ENCODE results near the gene ZNF672. TPM values are rescaled to one million over a fixed set of nuclear protein-coding genes. Genes with fewer than 3 reads are reported as not detected.

ZNF672 gene
- total RNA-seq, 1 donor from 2014 or later: 24.1 TPM

GRCh38 chr1:248818505-248819374 is 19.3 kb upstream of the ZNF672 start:
- no peaks in the 10 kb centered on the region for H3K27me3 Mint-ChIP-seq (ENCODE audit: unreplicated experiment)
- no peaks in the 10 kb centered on the region for H3K9me3 Mint-ChIP-seq (ENCODE audit: unreplicated experiment)

DNA sequence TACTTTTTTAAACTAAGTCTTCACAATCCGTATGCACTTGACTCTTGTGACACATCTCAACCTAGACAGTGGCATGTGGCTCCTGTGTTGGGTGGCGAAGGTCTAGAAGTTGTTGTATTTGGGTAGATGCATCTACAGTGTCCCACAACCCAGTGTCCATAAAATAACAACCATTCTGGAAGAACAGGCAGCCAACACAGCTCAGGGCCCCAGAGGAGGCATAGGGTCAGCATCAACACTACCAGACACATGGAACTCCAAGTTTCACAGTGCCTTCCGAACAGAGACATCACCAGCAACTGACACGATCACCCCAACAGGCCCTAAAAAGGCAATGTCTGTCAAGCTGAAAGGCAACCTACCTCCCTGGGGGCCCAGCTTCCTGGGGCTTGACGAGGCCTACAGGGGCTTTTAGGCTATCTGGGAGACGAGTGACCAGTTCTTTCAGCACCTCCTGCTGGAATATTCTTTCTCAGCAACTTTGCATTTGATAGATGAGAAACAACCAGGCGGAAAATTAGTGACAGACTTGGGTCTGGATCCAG is 17.9 kb upstream of the ZNF672 start:
- no peak for DNase-seq (ENCODE audit: extremely low spot score, unreplicated experiment)
- H3K27me3 Mint-ChIP-seq (ENCODE audit: unreplicated experiment): no peaks in the 10 kb centered on the region
- H3K36me3 Mint-ChIP-seq (ENCODE audit: unreplicated experiment): peaks cover 30% of the 10 kb centered on the region
- H3K27ac Mint-ChIP-seq (ENCODE audit: unreplicated experiment): no peak overlapping the region
- H3K4me1 Mint-ChIP-seq (ENCODE audit: unreplicated experiment): peaks cover 43% of the 10 kb centered on the region
- no peak overlapping the region for H3K4me3 Mint-ChIP-seq (ENCODE audit: unreplicated experiment)
- TF ChIP-seq, protein P1, sequence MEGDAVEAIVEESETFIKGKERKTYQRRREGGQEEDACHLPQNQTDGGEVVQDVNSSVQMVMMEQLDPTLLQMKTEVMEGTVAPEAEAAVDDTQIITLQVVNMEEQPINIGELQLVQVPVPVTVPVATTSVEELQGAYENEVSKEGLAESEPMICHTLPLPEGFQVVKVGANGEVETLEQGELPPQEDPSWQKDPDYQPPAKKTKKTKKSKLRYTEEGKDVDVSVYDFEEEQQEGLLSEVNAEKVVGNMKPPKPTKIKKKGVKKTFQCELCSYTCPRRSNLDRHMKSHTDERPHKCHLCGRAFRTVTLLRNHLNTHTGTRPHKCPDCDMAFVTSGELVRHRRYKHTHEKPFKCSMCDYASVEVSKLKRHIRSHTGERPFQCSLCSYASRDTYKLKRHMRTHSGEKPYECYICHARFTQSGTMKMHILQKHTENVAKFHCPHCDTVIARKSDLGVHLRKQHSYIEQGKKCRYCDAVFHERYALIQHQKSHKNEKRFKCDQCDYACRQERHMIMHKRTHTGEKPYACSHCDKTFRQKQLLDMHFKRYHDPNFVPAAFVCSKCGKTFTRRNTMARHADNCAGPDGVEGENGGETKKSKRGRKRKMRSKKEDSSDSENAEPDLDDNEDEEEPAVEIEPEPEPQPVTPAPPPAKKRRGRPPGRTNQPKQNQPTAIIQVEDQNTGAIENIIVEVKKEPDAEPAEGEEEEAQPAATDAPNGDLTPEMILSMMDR (IDR thresholded peaks at IDR 0.05): no peak
- H3K9me3 Mint-ChIP-seq (ENCODE audit: unreplicated experiment): no peaks in the 10 kb centered on the region

More at GRCh38 chr1:248818505-248819374, 19.3 kb upstream of the ZNF672 start:
- no peak overlapping the region for H3K4me3 Mint-ChIP-seq (ENCODE audit: unreplicated experiment)
- TF ChIP-seq, protein P1 (IDR thresholded peaks at IDR 0.05): no peak
- no peak overlapping the region for H3K27ac Mint-ChIP-seq (ENCODE audit: unreplicated experiment)
- H3K4me1 Mint-ChIP-seq (ENCODE audit: unreplicated experiment): peaks cover 29% of the 10 kb centered on the region
- H3K36me3 Mint-ChIP-seq (ENCODE audit: unreplicated experiment): peaks cover 36% of the 10 kb centered on the region
- no peak for DNase-seq (ENCODE audit: extremely low spot score, unreplicated experiment)

- Mint-ChIP-seq H3K9me3 (ENCODE audit: unreplicated experiment) (no peaks in the 10 kb centered on the region), H3K27ac (ENCODE audit: unreplicated experiment) (no peak overlapping the region), H3K27me3 (ENCODE audit: unreplicated experiment) (no peaks in the 10 kb centered on the region), H3K36me3 (ENCODE audit: unreplicated experiment) (peaks cover 23% of the 10 kb centered on the region), H3K4me1 (ENCODE audit: unreplicated experiment) (peaks cover 47% of the 10 kb centered on the region), H3K4me3 (ENCODE audit: unreplicated experiment) (no peak overlapping the region)
- no peak for DNase-seq (ENCODE audit: extremely low spot score, unreplicated experiment)
- TF ChIP-seq, protein P1 (IDR thresholded peaks at IDR 0.05): no peak
These were observed 16.9 kb upstream of the ZNF672 start for GRCh38 chr1:248821101-248821500.

GRCh38 chr1:248821641-248822040 is 16.4 kb upstream of the ZNF672 start:
- Mint-ChIP-seq H3K36me3 (ENCODE audit: unreplicated experiment) (peaks cover 20% of the 10 kb centered on the region), H3K9me3 (ENCODE audit: unreplicated experiment) (no peaks in the 10 kb centered on the region), H3K4me3 (ENCODE audit: unreplicated experiment) (no peak overlapping the region), H3K27ac (ENCODE audit: unreplicated experiment) (peak overlapping the region; percentile 52), H3K4me1 (ENCODE audit: unreplicated experiment) (peaks cover 50% of the 10 kb centered on the region), H3K27me3 (ENCODE audit: unreplicated experiment) (no peaks in the 10 kb centered on the region)
- TF ChIP-seq, protein P1 (IDR thresholded peaks at IDR 0.05): no peak
- no peak for DNase-seq (ENCODE audit: extremely low spot score, unreplicated experiment)

All from osteocyte (in vitro differentiated cells).